ENCODE results near the gene UCHL3. TPM values are rescaled to one million over a fixed set of nuclear protein-coding genes. Genes with fewer than 3 reads are reported as not detected.

UCHL3 gene
- total RNA-seq, 4 donors from 2014 or later = 24.9 to 48.5 (median 38.8) TPM

- TF ChIP-seq POLR2A (IDR thresholded peaks at IDR 0.05) (no peak), CTCF (IDR thresholded peaks at IDR 0.05) (no peak), EP300 (IDR thresholded peaks at IDR 0.05) (no peak), POLR2AphosphoS5 (IDR thresholded peaks at IDR 0.05) (no peak)
- H3K9me3 ChIP-seq = no peaks in the 10 kb centered on the region
- peaks cover 27% of the 10 kb centered on the region for H3K36me3 ChIP-seq
- WGBS = 68% methylated on average over 1 of the region's 1 CpG
- no peaks in the 10 kb centered on the region for H3K27me3 ChIP-seq
- H3K27ac ChIP-seq = no peak overlapping the region
- no peak overlapping the region for H3K4me3 ChIP-seq
- H3K4me1 ChIP-seq = no peaks in the 10 kb centered on the region
- no peak for DNase-seq (ENCODE audit: low spot score in 2 of 2)
These were observed 38.1 kb downstream of the UCHL3 start for GRCh38 chr13:75587679-75588078.

GRCh38 chr13:75596657-75597182 lies 47.1 kb downstream of the UCHL3 start:
- no peak overlapping the region for H3K27ac ChIP-seq
- WGBS = 72% methylated on average over 1 of the region's 1 CpG
- TF ChIP-seq POLR2AphosphoS5 (IDR thresholded peaks at IDR 0.05) = no peak
- no peak for TF ChIP-seq POLR2A (IDR thresholded peaks at IDR 0.05)
- no peak for TF ChIP-seq EP300 (IDR thresholded peaks at IDR 0.05)
- TF ChIP-seq CTCF (IDR thresholded peaks at IDR 0.05) = no peak
- no peak overlapping the region for H3K4me3 ChIP-seq
- no peaks in the 10 kb centered on the region for H3K27me3 ChIP-seq
- H3K9me3 ChIP-seq = no peaks in the 10 kb centered on the region
- H3K4me1 ChIP-seq = no peaks in the 10 kb centered on the region
- DNase-seq (ENCODE audit: low spot score in 2 of 2) = no peak
- peaks cover 6% of the 10 kb centered on the region for H3K36me3 ChIP-seq

- H3K4me1 ChIP-seq = no peaks in the 10 kb centered on the region
- no peak overlapping the region for H3K27ac ChIP-seq
- no peaks in the 10 kb centered on the region for H3K27me3 ChIP-seq
- H3K4me3 ChIP-seq = no peak overlapping the region
- peaks cover 15% of the 10 kb centered on the region for H3K36me3 ChIP-seq
- TF ChIP-seq CTCF (IDR thresholded peaks at IDR 0.05) (no peak), POLR2AphosphoS5 (IDR thresholded peaks at IDR 0.05) (no peak), POLR2A (IDR thresholded peaks at IDR 0.05) (no peak), EP300 (IDR thresholded peaks at IDR 0.05) (no peak)
- 57% methylated on average over 4 of the region's 4 CpGs for WGBS
- H3K9me3 ChIP-seq = no peaks in the 10 kb centered on the region
- no peak for DNase-seq (ENCODE audit: low spot score in 2 of 2)
These were observed 50.8 kb downstream of the UCHL3 start for GRCh38 chr13:75600371-75600770.

- Histone ChIP-seq H3K36me3 (peaks cover 16% of the 10 kb centered on the region), H3K27ac (no peak overlapping the region), H3K9me3 (no peaks in the 10 kb centered on the region), H3K4me3 (no peak overlapping the region), H3K4me1 (no peaks in the 10 kb centered on the region), H3K27me3 (no peaks in the 10 kb centered on the region)
- WGBS = 93% methylated on average over 2 of the region's 2 CpGs
- TF ChIP-seq POLR2A (IDR thresholded peaks at IDR 0.05) (no peak), CTCF (IDR thresholded peaks at IDR 0.05) (no peak), EP300 (IDR thresholded peaks at IDR 0.05) (no peak), POLR2AphosphoS5 (IDR thresholded peaks at IDR 0.05) (no peak)
- no peak for DNase-seq (ENCODE audit: low spot score in 2 of 2)
These were observed 53.4 kb downstream of the UCHL3 start for GRCh38 chr13:75603038-75603437.

GRCh38 chr13:75607447-75607846 lies 57.9 kb downstream of the UCHL3 start:
- no peaks in the 10 kb centered on the region for H3K9me3 ChIP-seq
- 80% methylated on average over 2 of the region's 2 CpGs for WGBS
- H3K27me3 ChIP-seq = no peaks in the 10 kb centered on the region
- TF ChIP-seq POLR2AphosphoS5 (IDR thresholded peaks at IDR 0.05) (no peak), POLR2A (IDR thresholded peaks at IDR 0.05) (no peak), EP300 (IDR thresholded peaks at IDR 0.05) (no peak), CTCF (IDR thresholded peaks at IDR 0.05) (no peak)
- H3K4me1 ChIP-seq = no peaks in the 10 kb centered on the region
- no peak overlapping the region for H3K4me3 ChIP-seq
- H3K36me3 ChIP-seq = peaks cover 10% of the 10 kb centered on the region
- no peak for DNase-seq (ENCODE audit: low spot score in 2 of 2)
- no peak overlapping the region for H3K27ac ChIP-seq

Measured in suprapubic skin (tissue), 4 donors.